Astrocyte (in vitro differentiated cells and primary cell): ENCODE measurements around the gene RRP36.

Source experiments
- CTCF ChIP-seq: IDR thresholded peaks from 2 replicates; pipeline ENCODE4 v1.5.1; 2011; ENCODE audit warnings: low read depth, mild to moderate bottlenecking, inconsistent platforms, low read length, moderate library complexity; ENCODE audit not compliant: insufficient read depth
- EZH2 ChIP-seq: IDR thresholded peaks from 2 replicates; pipeline ENCODE4 v1.6.1; 2012; ENCODE audit warnings: mild to moderate bottlenecking, low read length, inconsistent platforms; ENCODE audit not compliant: insufficient read depth

- no peak for TF ChIP-seq CTCF
- no peak for TF ChIP-seq EZH2
Measured at GRCh38 chr6:43060755-43061633, 39.6 kb downstream of the RRP36 start.
